ENCODE measurements around the gene ADAMTS6. TPM values are rescaled to one million over a fixed set of nuclear protein-coding genes. Genes with fewer than 3 reads are reported as not detected.
A peak's percentile ranks its signal among the peaks of the same experiment; 100 is the strongest.

ADAMTS6 gene
- total RNA-seq, 1 donor = 150 TPM

DNA sequence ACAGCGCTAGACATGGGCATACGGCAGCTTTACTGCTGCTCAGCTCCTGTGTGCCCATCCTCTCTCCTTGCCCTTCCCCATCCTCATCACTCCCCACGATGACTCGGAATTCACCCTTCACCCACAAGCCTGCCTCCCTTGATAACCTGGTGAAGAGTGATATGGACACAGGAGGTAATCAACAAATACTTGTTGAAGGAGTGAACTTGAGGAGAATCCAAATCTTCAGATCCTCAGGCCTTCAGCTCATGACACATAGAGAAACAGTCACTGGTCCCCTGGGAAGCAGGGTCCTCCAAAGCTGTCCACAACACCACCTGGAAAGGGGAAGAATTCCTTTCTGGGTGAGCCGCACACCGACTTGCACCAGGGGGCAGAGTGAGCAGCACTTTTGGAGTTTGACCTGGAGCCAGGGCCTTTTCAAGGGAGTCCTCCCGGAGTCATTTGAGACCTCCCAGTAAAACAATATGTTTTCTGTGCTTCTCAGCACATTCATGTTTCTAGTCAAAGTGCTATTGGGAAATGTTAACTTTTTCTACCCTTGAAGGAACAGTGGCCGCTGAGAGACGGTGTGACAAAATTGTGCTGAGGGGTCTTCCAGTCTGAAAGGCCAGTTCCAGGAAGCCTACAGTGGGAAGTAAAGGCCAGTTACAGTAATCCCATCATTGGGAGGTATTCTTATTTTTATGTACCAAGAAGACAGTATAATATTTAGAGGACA lies 380.6 kb downstream of the ADAMTS6 start:
- Histone ChIP-seq H3K79me2 (ENCODE audit: insufficient read depth, low read length) (no peaks in the 10 kb centered on the region), H2AFZ (ENCODE audit: low read length) (peak overlapping the region; percentile 74), H3K4me2 (ENCODE audit: insufficient read depth, low read length) (peak overlapping the region; percentile 47), H3K4me3 (ENCODE audit: insufficient read depth, low read length) (no peak overlapping the region), H3K27ac (ENCODE audit: low read depth, low read length) (peak overlapping the region; percentile 92), H4K20me1 (ENCODE audit: insufficient read depth, low read length) (no peaks in the 10 kb centered on the region), H3K9me3 (ENCODE audit: low read depth, low read length) (no peaks in the 10 kb centered on the region), H3K36me3 (ENCODE audit: insufficient read depth, low read length) (no peaks in the 10 kb centered on the region), H3K27me3 (ENCODE audit: insufficient read depth, low read length) (no peaks in the 10 kb centered on the region), H3K4me1 (ENCODE audit: insufficient read depth, low read length) (peaks cover 38% of the 10 kb centered on the region)
- DNase-seq (ENCODE audit: insufficient read length, low spot score, missing footprints) = peak; percentile 96
- TF ChIP-seq, protein P1, sequence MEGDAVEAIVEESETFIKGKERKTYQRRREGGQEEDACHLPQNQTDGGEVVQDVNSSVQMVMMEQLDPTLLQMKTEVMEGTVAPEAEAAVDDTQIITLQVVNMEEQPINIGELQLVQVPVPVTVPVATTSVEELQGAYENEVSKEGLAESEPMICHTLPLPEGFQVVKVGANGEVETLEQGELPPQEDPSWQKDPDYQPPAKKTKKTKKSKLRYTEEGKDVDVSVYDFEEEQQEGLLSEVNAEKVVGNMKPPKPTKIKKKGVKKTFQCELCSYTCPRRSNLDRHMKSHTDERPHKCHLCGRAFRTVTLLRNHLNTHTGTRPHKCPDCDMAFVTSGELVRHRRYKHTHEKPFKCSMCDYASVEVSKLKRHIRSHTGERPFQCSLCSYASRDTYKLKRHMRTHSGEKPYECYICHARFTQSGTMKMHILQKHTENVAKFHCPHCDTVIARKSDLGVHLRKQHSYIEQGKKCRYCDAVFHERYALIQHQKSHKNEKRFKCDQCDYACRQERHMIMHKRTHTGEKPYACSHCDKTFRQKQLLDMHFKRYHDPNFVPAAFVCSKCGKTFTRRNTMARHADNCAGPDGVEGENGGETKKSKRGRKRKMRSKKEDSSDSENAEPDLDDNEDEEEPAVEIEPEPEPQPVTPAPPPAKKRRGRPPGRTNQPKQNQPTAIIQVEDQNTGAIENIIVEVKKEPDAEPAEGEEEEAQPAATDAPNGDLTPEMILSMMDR (IDR thresholded peaks at IDR 0.05; ENCODE audit: extremely low read depth, low read depth, low read length) = peak; percentile 88

Small RNAs within 50 kb of the gene (small RNA-seq; reads per million reads assigned to genes)
- gene RF00019 = not detected

Other genes starting within 250 kb of the ADAMTS6 start
- gene CENPK, start 81.2 kb upstream of the ADAMTS6 start, total RNA-seq = 8.5 and 11.9 TPM in 2 replicates
- gene PPWD1, start 81.4 kb upstream of the ADAMTS6 start, total RNA-seq = 35.8 and 40.1 TPM in 2 replicates
- gene TRIM23, start 142.4 kb upstream of the ADAMTS6 start, total RNA-seq = 30.4 and 32.1 TPM in 2 replicates
- gene SHLD3, start 143.1 kb upstream of the ADAMTS6 start, total RNA-seq = 4.3 and 4.4 TPM in 2 replicates
- gene TRAPPC13, start 143.1 kb upstream of the ADAMTS6 start, total RNA-seq = 24.2 and 26.1 TPM in 2 replicates
- 20.6 and 21.4 TPM in 2 replicates for gene SGTB, start 240.2 kb upstream of the ADAMTS6 start, total RNA-seq
- gene NLN, start 240.3 kb upstream of the ADAMTS6 start, total RNA-seq = 32.4 and 35.5 TPM in 2 replicates